B cell (primary cell): ENCODE measurements around the gene NFE2L1. TPM values are rescaled to one million over a fixed set of nuclear protein-coding genes. Genes with fewer than 3 reads are reported as not detected.

Experiments used
- ATAC-seq: fragments of 200-7000 bp; cut with Tn5 transposase; one replicate; pipeline ENCODE4 v1.10.0; 2021; ENCODE audit warnings: low read depth, mild to moderate bottlenecking, moderate number of reproducible peaks, moderate library complexity
- CTCF ChIA-PET: fragments of 350-600 bp; sonication (Branson Sonifier 250); formaldehyde crosslinking; loops from one replicate; lab custom pipeline; 2021; ENCODE audit warnings: antibody characterized with exemption, inconsistent platforms; lab: Charles Lee
- POLR2A ChIA-PET: fragments of 350-600 bp; sonication (Branson Sonifier 250); formaldehyde crosslinking; loops from one replicate; lab custom pipeline; 2021; ENCODE audit warnings: antibody characterized with exemption; lab: Charles Lee
- DNase-seq: peaks from one replicate; pipeline ENCODE4 v3.0.0; 2013
- H2AFZ ChIP-seq: 2 replicates; pipeline ENCODE4 v1.6.1; 2012; ENCODE audit warnings: mild to moderate bottlenecking, low read depth, low read length; ENCODE audit not compliant: insufficient read depth, poor library complexity, severe bottlenecking
- H3K27ac ChIP-seq, 2 donors: 1 replicate in 1 of 2; 2 replicates in 1 of 2; pipeline ENCODE4 v1.5.1; 2012 to 2013; ENCODE audit warnings: low read length in 2 of 2, mild to moderate bottlenecking in 2 of 2, moderate library complexity in 1 of 2
- H3K27me3 ChIP-seq, 4 experiments: fragments of 200-600 bp in 1 of 4; sonication (generic) in 1 of 4; replicated peaks in 1 of 4; 1 replicate in 2 of 4; 2 replicates in 2 of 4; pipeline versions ENCODE4 v1.6.1 to v1.7.0; 2013 to 2016; ENCODE audit warnings: low read length in 3 of 4, mild to moderate bottlenecking in 2 of 4, mixed read lengths in 1 of 4, moderate library complexity in 1 of 4; ENCODE audit not compliant: insufficient read depth in 4 of 4, control insufficient read depth in 3 of 4; ENCODE audit errors: control extremely low read depth in 1 of 4
- H3K36me3 ChIP-seq, 2 experiments: replicated peaks in 1 of 2; 1 replicate in 1 of 2; 2 replicates in 1 of 2; pipeline versions ENCODE4 v1.6.1 to v1.7.1; 2013; ENCODE audit warnings: low read length in 1 of 2; ENCODE audit not compliant: insufficient read depth in 2 of 2, control insufficient read depth in 1 of 2; ENCODE audit errors: control extremely low read depth in 1 of 2, extremely low read depth in 1 of 2
- H3K4me1 ChIP-seq, 2 donors: fragments of 200-600 bp in 1 of 2; sonication (generic) in 1 of 2; 1 replicate in 1 of 2; 2 replicates in 1 of 2; pipeline versions ENCODE4 v1.5.1 to v1.6.1; 2013 to 2017; ENCODE audit warnings: low read length in 2 of 2; ENCODE audit not compliant: control insufficient read depth in 2 of 2, insufficient read depth in 2 of 2
- H3K4me2 ChIP-seq: replicated peaks from 2 replicates; pipeline ENCODE3; 2012; ENCODE audit warnings: mild to moderate bottlenecking, low read depth, low read length; ENCODE audit not compliant: poor library complexity, severe bottlenecking
- H3K4me3 ChIP-seq, 5 experiments: fragments of 200-600 bp in 1 of 5; sonication (generic) in 1 of 5; 1 replicate in 3 of 5; 2 replicates in 2 of 5; pipeline versions ENCODE4 v1.5.1 to v1.7.0; 2011 to 2016; ENCODE audit warnings: low read length in 4 of 5, mild to moderate bottlenecking in 4 of 5, low read depth in 2 of 5, control low read depth in 1 of 5, moderate library complexity in 1 of 5; ENCODE audit not compliant: insufficient read depth in 1 of 5; ENCODE audit errors: control extremely low read depth in 1 of 5, extremely low read depth in 1 of 5
- H3K79me2 ChIP-seq: fragments of 200-600 bp; sonication (generic); one replicate; pipeline ENCODE4 v1.6.0; 2016; ENCODE audit warnings: low read length; ENCODE audit not compliant: control insufficient read depth, insufficient read depth
- H3K9ac ChIP-seq: fragments of 200-600 bp; sonication (generic); 2 replicates; pipeline ENCODE4 v1.6.1; 2017; ENCODE audit warnings: mild to moderate bottlenecking, low read length, moderate library complexity
- H3K9me3 ChIP-seq, 3 donors: one replicate each; pipeline versions ENCODE4 v1.6.1 to v1.7.1; 2013; ENCODE audit warnings: low read length in 2 of 3; ENCODE audit not compliant: control insufficient read depth in 2 of 3, insufficient read depth in 1 of 3; ENCODE audit errors: control extremely low read depth in 1 of 3
- H4K20me1 ChIP-seq: 2 replicates; pipeline ENCODE4 v1.6.0; 2012; ENCODE audit warnings: mild to moderate bottlenecking, low read length; ENCODE audit not compliant: insufficient read depth, control insufficient read depth, poor library complexity, severe bottlenecking
- H3K27ac Mint-ChIP-seq: one replicate; pipeline ENCODE4 v1.8.0; 2021; ENCODE audit warnings: mixed read lengths
- H3K27me3 Mint-ChIP-seq: one replicate; pipeline ENCODE4 v1.8.0; 2021; ENCODE audit warnings: mixed read lengths
- H3K4me1 Mint-ChIP-seq: one replicate; pipeline ENCODE4 v1.8.0; 2021; ENCODE audit warnings: mixed read lengths
- H3K4me3 Mint-ChIP-seq: one replicate; pipeline ENCODE4 v1.8.0; 2021; ENCODE audit warnings: mixed read lengths
- H3K9me3 Mint-ChIP-seq: one replicate; pipeline ENCODE4 v1.8.0; 2022; ENCODE audit warnings: mixed read lengths; ENCODE audit not compliant: insufficient read depth
- EZH2 ChIP-seq: IDR thresholded peaks from 2 replicates; pipeline ENCODE4 v1.6.1; 2012; ENCODE audit warnings: borderline replicate concordance, low read depth, mild to moderate bottlenecking, moderate library complexity, low read length; ENCODE audit not compliant: insufficient read depth, poor library complexity, severe bottlenecking
- WGBS: methylation state at CpG from one replicate; pipeline ENCODE4 v1.1.5; 2013; ENCODE audit warnings: missing lambda C conversion rate; ENCODE audit not compliant: insufficient coverage; 5-methylcytosine and 5-hydroxymethylcytosine counted together
- intact Hi-C: fragments of 100-400 bp; cut with micrococcal nuclease; formaldehyde crosslinking; loops from one replicate; pipeline ENCODE4 v1.10.0; 2022
- polyA plus RNA-seq: library from polyadenylated mRNA; depleted of rRNA; stranded (reverse); fragments of >200 nt; gene quantifications from 2 replicates; pipeline ENCODE4 v1.2.3, GENCODE V29; 2012
- total RNA-seq, 2 donors: library from RNA; stranded (reverse); fragments of 120-200 nt in 1 of 2; gene quantifications; 1 replicate in 1 of 2; 2 replicates in 1 of 2; pipeline versions ENCODE4 v1.2.3 to v1.2.4, GENCODE V29; 2013 to 2022
- TF ChIP-seq, protein P1 (sequence below): fragments of 200-600 bp; IDR thresholded peaks from one replicate; pipeline ENCODE4 v1.8.0; 2022; ENCODE audit warnings: antibody characterized with exemption, mild to moderate bottlenecking

The NFE2L1 gene
- total and polyA plus RNA-seq, 2 donors (not counting 1 experiment from before 2014, with no cell fraction given): 25.2 to 66.4 TPM

GRCh38 chr17:48056879-48057278 is 8.7 kb downstream of the NFE2L1 start:
- Histone ChIP-seq H3K4me1 (peaks cover 25 to 34% of the 10 kb centered on the region in 2 donors), H3K9me3 (no peaks in the 10 kb centered on the region), H3K79me2 (peaks cover 44% of the 10 kb centered on the region), H3K27me3 (no peaks in the 10 kb centered on the region), H3K4me3 (no peak overlapping the region), H3K27ac (peak overlapping the region in 1 of 2 donors; percentile 76), H2AFZ (no peak overlapping the region), H3K4me2 (no peak overlapping the region), H3K9ac (no peak overlapping the region), H4K20me1 (peaks cover 61% of the 10 kb centered on the region), H3K36me3 (peaks cover 4 to 71% of the 10 kb centered on the region in 2 experiments)
- intact Hi-C loops: no loop called here
- 94% methylated on average over 2 of the region's 2 CpGs for WGBS
- TF ChIP-seq, protein P1, sequence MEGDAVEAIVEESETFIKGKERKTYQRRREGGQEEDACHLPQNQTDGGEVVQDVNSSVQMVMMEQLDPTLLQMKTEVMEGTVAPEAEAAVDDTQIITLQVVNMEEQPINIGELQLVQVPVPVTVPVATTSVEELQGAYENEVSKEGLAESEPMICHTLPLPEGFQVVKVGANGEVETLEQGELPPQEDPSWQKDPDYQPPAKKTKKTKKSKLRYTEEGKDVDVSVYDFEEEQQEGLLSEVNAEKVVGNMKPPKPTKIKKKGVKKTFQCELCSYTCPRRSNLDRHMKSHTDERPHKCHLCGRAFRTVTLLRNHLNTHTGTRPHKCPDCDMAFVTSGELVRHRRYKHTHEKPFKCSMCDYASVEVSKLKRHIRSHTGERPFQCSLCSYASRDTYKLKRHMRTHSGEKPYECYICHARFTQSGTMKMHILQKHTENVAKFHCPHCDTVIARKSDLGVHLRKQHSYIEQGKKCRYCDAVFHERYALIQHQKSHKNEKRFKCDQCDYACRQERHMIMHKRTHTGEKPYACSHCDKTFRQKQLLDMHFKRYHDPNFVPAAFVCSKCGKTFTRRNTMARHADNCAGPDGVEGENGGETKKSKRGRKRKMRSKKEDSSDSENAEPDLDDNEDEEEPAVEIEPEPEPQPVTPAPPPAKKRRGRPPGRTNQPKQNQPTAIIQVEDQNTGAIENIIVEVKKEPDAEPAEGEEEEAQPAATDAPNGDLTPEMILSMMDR: no peak
- no peak for TF ChIP-seq EZH2
- no peak for ATAC-seq
- peaks cover 43% of the 10 kb centered on the region for H3K4me1 Mint-ChIP-seq
- H3K4me3 Mint-ChIP-seq: no peak overlapping the region
- no peaks in the 10 kb centered on the region for H3K27me3 Mint-ChIP-seq
- H3K9me3 Mint-ChIP-seq: no peaks in the 10 kb centered on the region
- ChIA-PET CTCF (interaction anchor here (0.7 to 5.1 kb wide), 3 partner anchors 17 to 30 kb away, joined by 3 to 28 read pairs (median 4); no protein-coding TSS in a partner anchor), POLR2A (no interaction called here)
- H3K27ac Mint-ChIP-seq: peak overlapping the region; percentile 91
- no peak for DNase-seq

- peaks cover 36% of the 10 kb centered on the region for H3K4me1 Mint-ChIP-seq
- Histone ChIP-seq H3K4me2 (no peak overlapping the region), H3K9me3 (no peaks in the 10 kb centered on the region), H3K27ac (no peak overlapping the region), H3K36me3 (peaks cover 4 to 70% of the 10 kb centered on the region in 2 experiments), H4K20me1 (peaks cover 54% of the 10 kb centered on the region), H3K27me3 (no peaks in the 10 kb centered on the region), H3K9ac (no peak overlapping the region), H3K4me1 (peaks cover 20 to 26% of the 10 kb centered on the region in 2 donors), H2AFZ (no peak overlapping the region), H3K4me3 (no peak overlapping the region), H3K79me2 (peaks cover 37% of the 10 kb centered on the region)
- peak overlapping the region; percentile 63 for H3K27ac Mint-ChIP-seq
- no peaks in the 10 kb centered on the region for H3K9me3 Mint-ChIP-seq
- DNase-seq (no peak), ATAC-seq (no peak)
- no peak overlapping the region for H3K4me3 Mint-ChIP-seq
- 86% methylated on average over 1 of the region's 4 CpGs for WGBS
- ChIA-PET POLR2A (no interaction called here), CTCF (interaction anchor here (0.6 to 2.8 kb wide), 9 partner anchors 10 to 98 kb away, joined by 3 to 13 read pairs (median 4); no protein-coding TSS in a partner anchor)
- intact Hi-C loops: no loop called here
- no peaks in the 10 kb centered on the region for H3K27me3 Mint-ChIP-seq
- TF ChIP-seq, protein P1: no peak
- TF ChIP-seq EZH2: no peak
Measured at GRCh38 chr17:48057626-48058025, 9.5 kb downstream of the NFE2L1 start.
